Measurements from ENCODE around the gene PIBF1. TPM values are rescaled to one million over a fixed set of nuclear protein-coding genes. Genes with fewer than 3 reads are reported as not detected.
"Not testable (repeated sequence)": the region's sequence is repeated elsewhere in the genome, so short reads cannot be mapped to it uniquely, and the experiment has no call there.

PIBF1 gene
- total RNA-seq, 1 experiment from 2014 or later, result 15.3 TPM

- no peak for DNase-seq (ENCODE audit: extremely low read depth, low read depth)
These were observed 109.5 kb downstream of the PIBF1 start for GRCh38 chr13:72891423-72891822.

GRCh38 chr13:72896869-72897268, 114.9 kb downstream of the PIBF1 start:
- no peak for DNase-seq (ENCODE audit: extremely low read depth, low read depth)

- not testable (repeated sequence) for DNase-seq (ENCODE audit: extremely low read depth, low read depth)
These were observed 119.6 kb downstream of the PIBF1 start for GRCh38 chr13:72901546-72901945.

DNA sequence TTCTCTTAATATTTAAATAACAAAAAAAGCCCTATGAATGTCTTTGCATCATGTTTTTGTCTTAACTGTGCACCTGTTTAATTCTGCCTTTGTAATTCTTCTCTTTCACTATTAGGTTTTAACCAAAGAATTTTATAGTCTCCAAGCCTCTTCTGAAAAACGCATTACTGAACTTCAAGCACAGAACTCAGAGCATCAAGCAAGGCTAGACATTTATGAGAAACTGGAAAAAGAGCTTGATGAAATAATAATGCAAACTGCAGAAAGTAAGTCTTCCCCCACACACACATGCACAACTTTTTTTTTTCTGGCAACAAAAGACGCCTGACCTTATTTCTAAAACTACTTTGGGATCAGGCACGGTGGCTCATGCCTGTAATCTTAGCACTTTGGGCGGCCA, 126.5 kb downstream of the PIBF1 start:
- no peak for DNase-seq (ENCODE audit: extremely low read depth, low read depth)

GRCh38 chr13:72911981-72912380, 130.0 kb downstream of the PIBF1 start:
- no peak for DNase-seq (ENCODE audit: extremely low read depth, low read depth)

- DNase-seq (ENCODE audit: extremely low read depth, low read depth), result no peak
These were observed 138.2 kb downstream of the PIBF1 start for GRCh38 chr13:72920097-72920496.

DNA sequence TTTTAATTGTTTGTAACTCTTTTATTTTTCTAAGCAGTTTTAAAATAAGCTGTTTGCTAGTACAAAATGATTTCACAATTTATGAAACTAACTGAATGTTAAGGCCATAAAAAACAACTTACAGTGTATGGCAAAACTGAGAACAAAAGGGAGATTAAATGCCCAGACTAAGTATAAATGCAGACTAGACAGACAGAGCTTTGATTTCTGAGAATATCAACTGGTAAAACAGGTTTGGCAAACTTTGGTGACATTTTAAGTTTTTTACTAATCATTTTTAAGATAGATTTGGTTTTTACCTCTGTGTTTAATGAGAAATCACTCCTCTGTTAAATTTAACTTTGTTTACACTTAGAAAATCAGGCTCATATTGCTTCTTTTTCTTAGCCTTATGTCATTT, 149.4 kb downstream of the PIBF1 start:
- no peak for DNase-seq (ENCODE audit: extremely low read depth, low read depth)

- DNase-seq (ENCODE audit: extremely low read depth, low read depth), result no peak
These were observed 150.3 kb downstream of the PIBF1 start for GRCh38 chr13:72932250-72932649.

- not testable (repeated sequence) for DNase-seq (ENCODE audit: extremely low read depth, low read depth)
These were observed 164.3 kb downstream of the PIBF1 start for GRCh38 chr13:72946267-72946666.

DNA sequence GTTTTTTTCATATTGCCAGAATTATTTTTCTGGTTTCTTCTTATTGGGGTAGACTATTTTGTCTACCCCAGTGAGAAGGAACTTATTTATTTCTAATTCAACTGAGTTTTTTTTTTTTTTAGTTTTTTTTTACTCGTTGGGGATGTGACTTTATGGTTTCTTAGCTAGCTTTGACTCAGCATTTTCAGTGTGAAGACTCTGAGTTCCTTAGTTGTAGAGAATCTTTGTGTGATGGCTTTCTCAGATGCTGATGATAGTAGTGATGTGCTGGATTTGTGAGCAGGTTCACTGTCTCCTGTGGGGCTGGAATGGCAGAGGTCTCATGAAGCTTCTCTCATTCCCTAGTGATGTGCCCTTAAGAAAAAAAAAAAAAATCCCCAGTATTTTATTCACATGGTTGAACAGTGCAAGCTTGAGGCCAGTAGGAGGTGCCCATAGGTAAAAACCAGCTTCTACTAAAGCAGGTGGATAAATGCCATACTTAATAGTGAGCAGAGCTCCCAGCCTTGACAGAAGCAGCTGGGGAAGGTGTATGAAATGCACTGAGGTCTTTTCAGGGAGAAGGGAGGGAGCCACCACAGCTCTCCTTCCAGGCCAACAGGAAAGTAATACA, 170.7 kb downstream of the PIBF1 start:
- no peak for DNase-seq (ENCODE audit: extremely low read depth, low read depth)

DNA sequence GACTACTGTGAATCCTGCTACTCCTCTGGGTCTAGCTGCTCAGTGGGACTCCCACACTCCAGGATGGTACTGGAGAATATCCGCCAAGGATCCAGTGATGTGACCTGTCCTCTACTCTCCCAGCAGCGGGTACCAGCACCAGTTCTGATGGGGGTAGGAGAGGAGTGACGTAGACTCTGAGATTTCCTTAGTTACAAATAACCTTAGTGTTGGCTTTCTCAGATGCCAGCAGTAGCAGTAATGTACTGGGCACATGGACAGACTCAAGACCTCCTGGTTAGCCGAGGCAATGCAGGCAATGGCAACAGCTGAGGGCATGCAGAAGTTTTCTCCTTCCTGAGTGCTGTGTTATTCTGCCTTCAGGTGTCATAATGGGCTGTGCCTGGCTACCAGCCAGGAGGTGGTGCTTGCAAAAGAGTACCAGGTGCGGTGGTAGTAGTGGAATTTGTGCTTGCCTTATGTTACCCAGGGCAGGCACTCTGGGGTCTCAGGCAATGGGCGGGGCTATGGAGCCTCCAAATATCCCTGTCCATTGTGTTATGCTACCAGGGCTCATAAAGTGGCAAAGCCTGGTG, 171.5 kb downstream of the PIBF1 start:
- no peak for DNase-seq (ENCODE audit: extremely low read depth, low read depth)

DNA sequence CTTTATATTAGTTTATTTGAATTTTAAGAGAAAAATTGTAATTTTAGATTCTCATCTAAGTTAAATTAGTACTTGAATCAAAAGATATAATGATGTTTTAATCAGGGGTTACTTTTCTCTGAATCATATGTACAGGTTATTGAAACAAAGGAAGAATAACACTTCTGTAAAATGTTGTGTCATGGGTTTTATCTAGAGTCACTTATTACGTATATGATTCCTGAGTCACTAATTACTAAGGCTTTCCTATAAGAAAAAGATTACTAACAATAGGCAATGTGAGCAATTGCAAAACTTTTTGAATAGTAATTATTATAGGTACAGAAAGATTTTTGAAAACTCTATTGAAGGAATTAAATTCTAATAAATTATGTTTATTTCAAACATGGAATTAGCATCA, 177.7 kb downstream of the PIBF1 start:
- peak; percentile 9 for DNase-seq (ENCODE audit: extremely low read depth, low read depth)

- DNase-seq (ENCODE audit: extremely low read depth, low read depth), result no peak
These were observed 178.2 kb downstream of the PIBF1 start for GRCh38 chr13:72960114-72960513.

GRCh38 chr13:72960541-72960940, 178.6 kb downstream of the PIBF1 start:
- DNase-seq (ENCODE audit: extremely low read depth, low read depth), result no peak

- no peak for DNase-seq (ENCODE audit: extremely low read depth, low read depth)
These were observed 181.8 kb downstream of the PIBF1 start for GRCh38 chr13:72963762-72964161.

- no peak for DNase-seq (ENCODE audit: extremely low read depth, low read depth)
These were observed 188.5 kb downstream of the PIBF1 start for GRCh38 chr13:72970301-72970880.

GRCh38 chr13:72970956-72971355, 189.0 kb downstream of the PIBF1 start:
- no peak for DNase-seq (ENCODE audit: extremely low read depth, low read depth)

GRCh38 chr13:72973234-72973633, 191.3 kb downstream of the PIBF1 start:
- DNase-seq (ENCODE audit: extremely low read depth, low read depth), result no peak

- no peak for DNase-seq (ENCODE audit: extremely low read depth, low read depth)
These were observed 201.3 kb downstream of the PIBF1 start for GRCh38 chr13:72983085-72983768.

- DNase-seq (ENCODE audit: extremely low read depth, low read depth), result no peak
These were observed 203.7 kb downstream of the PIBF1 start for GRCh38 chr13:72985610-72986009.

GRCh38 chr13:72986197-72986596, 204.3 kb downstream of the PIBF1 start:
- no peak for DNase-seq (ENCODE audit: extremely low read depth, low read depth)

DNA sequence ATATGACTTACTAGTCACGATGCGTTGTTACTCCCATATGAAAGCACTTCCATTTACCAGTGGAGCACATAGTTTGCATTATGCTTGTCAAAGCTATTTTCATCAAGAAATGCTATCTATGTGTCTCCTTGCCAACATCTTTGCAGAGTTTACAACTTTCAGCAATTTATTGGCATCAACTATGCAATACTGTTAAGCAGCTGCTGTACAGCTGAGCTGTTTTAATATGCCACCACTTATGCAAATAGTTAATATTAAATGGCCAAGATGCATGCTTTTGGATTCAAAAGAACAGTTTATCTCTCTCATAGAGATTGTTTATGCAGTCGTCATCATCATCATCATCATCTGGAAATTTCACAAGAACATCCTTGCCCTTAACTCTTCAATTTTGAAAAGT, 209.0 kb downstream of the PIBF1 start:
- no peak for DNase-seq (ENCODE audit: extremely low read depth, low read depth)

Data from NCI-H460 (cell line).